Stimulated activated CD4-positive, alpha-beta T cell treated with anti-CD3 and anti-CD28 coated beads, Interleukin-4, amount 100 ng/mL, for 4 hours (primary cell): ENCODE data around the gene HMGXB4.

Experiments used
- DNase-seq, 2 experiments: peaks; one replicate each; pipeline ENCODE4 v3.0.0-alpha.2; 2020

Gene HMGXB4

DNA sequence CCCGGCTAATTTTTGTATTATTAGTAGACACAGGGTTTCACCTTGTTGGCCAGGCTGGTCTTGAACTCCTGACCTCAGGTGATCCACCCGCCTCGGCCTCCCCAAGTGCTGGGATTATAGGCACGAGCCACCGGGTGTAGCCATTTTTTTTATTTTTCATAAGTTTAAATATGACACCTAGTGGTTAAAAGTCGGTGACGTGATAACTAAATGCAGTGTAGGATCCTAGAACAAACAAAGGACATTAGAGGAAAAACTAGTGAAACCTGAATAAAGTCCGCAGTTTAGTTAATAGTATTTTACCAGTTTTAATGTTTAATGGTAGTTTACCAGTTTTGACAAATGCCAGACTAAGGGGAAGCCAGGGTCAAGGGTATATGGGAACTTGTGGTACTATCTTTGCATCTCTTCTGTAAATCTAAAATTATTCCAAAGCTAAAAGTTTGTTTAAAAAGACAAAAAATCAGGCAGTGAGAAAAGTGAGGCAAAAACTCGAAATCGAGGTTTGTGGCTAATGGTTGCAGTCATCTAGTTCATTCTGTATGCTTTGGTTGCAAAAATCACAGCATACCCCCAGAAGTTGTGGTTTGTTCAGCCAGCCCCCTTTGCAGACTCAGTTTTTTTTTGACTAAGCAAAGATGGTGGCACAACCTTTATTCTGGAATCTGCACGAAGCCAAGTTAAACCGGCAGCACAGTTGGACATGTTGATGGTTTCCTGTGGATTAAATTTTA, 72.0 kb downstream of the HMGXB4 start:
- DNase-seq: no peak

DNA sequence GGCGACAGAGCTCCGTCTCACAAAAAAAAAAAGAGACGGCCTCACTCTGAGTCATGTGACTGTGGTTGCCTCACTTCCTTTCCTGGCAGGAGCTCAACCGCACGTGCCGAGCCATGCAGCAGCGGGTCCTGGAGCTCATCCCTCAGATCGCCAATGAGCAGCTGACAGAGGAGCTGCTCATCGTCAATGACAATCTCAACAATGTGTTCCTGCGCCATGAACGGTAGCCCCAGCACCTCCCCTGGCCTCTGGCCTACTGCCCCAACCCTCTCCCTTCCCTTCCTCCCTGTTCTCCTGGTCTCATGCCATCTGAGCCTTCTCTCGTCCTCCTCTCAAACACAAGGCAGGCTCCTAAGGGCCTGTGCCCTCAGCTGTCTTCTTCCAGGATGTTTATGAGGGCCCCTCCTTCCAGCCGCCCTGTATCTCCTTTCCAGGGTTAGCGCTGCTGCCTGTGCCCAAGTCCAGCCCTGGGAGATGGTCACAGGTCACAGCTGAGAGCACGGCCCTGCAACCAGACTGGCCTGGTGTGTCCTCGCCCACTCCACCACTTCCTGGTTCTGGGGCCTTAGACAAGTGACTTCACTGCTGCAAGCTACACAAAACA, 73.1 kb downstream of the HMGXB4 start:
- DNase-seq: peak; percentile 52 to 65

DNA sequence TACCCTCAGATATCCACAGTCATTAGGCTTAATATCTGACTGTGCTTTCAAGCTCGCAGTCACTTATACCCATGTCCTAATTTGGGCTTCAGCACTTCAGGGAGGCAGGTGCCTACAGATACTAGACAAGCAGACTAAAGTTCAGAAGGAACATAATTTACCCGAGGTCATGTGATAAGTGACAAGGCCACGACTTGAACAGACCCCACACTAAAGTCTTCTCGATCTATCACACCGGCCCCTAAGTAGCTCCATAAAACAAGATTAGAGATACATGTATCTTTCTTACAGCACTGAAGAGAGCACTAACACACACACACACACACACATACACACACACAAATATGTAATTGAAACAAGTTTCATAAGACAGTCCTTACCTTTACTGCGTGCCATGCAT, 75.0 kb downstream of the HMGXB4 start:
- DNase-seq: no peak

DNA sequence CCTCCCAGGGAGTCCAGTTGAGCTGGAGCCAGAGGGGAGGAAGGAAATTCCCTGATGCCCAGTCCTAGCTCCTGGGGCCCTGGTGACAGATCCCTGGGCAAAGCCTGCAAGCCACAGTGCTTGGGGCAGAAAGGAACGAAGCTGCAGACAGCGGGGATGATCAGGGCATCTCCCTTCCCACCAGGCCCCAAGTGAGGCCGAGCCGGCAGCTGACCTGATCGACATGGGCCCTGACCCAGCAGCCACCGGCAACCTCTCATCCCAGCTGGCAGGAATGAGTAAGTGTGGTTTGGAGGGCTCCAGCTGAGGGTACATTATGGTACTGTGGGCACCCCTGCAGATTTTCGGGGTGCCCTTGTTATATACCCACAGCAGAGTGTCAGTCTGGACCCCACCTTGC, 75.9 kb downstream of the HMGXB4 start:
- DNase-seq: no peak

DNA sequence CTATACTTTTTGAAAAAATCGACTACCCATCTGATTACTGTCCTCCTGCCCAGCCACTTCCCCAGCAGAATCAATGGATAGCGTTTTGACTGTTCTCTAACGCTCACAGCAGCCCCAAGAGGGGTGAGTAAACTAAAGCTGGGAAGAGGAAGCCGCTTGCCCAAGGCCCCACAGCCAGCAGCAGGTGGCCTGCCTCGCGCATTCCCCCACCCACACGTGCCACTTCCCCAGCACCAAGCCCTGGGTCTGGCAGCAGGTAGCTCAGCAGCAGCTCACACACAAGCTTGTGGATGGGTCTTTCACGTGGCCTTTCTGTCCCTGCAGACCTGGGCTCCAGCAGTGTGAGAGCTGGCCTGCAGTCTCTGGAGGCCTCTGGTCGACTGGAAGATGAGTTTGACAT, 76.7 kb downstream of the HMGXB4 start:
- DNase-seq: peak; percentile 30 to 35

DNA sequence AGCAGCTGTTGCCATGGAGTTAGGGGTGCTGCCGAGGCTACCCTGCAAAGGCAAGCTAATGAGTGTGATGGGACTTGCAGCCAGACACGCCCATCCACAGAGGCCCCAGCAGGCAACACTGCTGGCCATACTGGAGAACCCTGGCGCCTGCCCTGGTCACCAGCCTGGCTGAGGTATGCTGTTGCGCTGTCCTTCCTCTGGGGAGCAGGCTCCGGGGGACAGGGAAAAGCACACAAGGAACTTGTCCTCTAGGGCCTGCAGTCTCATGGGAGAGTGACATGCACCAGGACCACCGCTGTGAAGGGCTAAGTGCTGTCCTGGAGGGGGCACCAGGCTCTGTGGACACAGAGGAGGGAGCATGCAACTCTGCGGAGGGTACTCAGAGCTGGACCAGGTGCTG, 78.2 kb downstream of the HMGXB4 start:
- no peak for DNase-seq

DNA sequence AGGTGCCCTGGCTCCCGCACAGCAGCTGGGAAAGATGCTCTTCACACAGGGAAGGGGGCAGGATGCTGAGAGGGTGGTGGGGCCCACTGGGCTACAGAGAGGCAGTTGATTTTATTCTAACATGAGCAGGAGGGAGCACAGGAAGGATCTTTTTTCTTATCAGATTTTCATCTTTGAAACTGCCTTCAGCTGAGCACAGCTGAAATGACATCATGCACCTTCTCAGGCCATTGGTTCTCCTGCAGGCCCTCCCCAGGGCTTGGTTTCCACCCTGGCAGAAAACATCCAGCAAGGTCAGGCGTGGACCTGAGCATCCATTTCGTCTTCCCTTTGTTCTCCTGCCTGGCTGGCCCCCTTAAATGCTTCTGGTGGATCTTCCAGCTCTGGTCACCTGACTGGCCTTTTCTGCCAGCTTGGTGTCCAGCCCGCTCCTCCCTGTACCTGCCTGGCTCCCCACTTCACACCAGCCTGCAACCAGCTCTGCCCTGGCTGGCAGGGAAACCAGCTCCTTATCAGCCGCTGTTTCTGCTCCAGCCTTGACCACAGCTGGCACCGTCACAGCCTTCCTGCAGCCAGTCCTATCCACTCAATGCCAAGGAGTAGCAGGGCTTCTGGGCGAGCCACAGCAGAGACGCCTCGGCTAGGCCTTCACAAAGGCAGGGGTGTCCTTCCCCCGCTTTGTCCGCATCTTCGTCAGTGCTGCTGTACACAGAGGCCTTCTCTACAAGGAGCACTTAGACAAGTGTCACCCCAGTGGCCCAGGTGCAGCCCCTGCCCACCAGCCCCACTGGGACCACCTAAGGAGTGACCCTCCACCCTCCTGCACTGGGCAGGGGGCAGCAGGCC, 78.9 kb downstream of the HMGXB4 start:
- no peak for DNase-seq

DNA sequence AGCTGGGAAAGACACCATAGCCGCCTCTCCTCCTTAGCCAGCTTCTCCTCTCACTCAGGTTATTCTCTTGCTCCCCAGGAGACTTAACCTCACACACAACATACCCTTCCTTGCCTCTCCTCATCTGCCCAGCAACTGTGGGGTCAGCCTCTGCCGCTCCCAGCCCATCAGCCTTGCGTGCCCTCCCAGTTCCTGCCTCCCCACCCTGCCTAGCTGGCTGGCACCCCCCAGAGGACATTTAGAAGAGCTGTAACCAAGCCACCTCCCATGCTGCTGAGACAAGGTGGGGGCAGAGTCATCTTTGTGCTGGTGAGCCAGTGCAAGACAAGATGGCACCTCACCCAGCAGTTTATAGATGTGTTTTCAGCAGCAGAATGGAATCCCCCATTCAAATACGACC, 80.6 kb downstream of the HMGXB4 start:
- no peak for DNase-seq

DNA sequence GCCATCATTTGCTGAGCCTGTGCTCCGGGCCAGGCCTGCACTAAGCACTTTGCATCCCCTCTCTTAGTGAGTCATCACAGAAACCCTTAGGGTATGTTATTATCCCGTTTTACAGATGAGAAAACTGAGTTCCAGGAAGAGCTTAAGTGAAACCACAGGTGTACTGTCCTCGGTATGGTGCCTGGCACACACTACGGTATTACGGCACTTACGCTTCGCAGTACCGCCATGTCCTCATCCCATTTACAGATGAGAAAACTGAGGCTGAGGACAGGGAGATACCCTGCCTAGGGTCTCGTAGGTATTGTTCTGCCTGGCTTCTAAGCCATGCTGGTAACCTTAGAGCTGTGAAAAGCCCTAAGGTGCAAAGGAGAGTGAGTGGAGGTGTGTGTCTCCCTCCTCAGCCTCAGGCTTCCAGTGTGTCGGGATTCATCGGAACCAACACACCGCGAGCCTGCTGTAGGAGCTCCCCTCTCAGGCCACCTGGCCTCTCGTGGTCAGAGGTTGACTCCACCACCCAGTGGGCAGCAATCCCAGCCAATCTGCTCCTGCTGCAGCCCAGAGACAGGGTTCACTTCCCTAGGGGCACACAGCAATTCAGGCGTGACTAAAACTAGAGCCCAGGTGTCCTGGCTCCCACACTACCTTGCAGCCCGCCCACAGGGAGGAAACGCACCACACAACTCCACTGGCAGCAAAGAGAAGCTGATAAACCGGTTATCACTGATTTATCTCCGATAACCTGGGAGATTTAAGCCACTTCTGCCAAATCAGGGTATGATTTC, 84.0 kb downstream of the HMGXB4 start:
- no peak for DNase-seq

DNA sequence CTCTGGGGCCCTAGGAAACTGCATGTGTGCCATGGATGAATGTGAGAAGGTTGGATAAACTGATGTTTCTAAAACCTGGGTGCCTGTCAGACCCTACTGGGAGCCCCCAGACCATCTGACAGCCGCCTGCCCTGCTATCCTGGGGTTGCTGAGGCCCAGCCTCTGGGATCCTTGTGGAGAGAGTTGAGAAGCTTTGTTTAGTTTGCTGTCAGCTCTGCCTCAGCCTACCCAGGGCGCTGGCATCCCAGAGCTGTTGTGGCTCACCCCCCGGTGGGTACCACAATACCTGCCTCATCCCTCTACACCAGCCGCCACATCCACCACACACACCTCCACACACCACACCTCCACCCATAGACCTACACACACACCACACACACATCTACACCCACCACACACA, 85.1 kb downstream of the HMGXB4 start:
- no peak for DNase-seq

DNA sequence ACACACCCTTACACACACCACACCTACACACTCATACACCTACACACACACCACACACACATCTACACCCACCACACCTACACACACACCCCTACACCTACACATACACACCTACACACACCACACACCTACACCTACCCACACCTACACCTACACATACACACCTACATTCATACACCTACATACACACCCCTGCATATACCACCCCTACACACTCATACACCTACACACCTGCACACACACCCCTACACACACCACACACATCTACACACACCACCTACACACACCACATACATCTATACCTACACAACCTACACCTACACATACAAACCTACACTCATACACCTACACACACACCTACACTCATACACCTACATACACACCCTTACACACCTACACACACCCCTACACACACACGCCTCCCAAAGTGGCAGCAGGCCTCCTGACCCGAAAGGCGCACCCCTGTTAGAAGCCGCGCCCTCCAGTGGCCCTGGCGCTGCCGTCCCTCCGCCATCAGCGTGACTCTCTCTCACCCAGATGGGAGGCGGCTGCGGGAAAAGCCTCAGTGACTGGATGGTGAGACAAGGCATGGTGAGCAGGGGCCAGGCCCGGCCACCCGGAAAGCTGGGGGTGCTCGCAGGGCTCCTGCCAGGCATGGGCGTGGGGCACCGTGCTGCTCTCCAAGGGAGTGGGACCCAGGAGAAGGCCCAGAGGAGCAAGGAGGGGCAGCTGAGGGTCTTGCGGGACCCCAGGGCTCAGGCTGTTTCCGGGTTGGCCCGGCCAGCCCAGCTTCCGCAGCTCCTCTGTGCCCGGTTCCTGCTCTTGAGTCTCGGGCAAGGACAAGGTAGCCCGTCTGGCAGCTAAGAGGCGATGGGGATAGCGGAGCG, 86.6 kb downstream of the HMGXB4 start:
- no peak for DNase-seq

DNA sequence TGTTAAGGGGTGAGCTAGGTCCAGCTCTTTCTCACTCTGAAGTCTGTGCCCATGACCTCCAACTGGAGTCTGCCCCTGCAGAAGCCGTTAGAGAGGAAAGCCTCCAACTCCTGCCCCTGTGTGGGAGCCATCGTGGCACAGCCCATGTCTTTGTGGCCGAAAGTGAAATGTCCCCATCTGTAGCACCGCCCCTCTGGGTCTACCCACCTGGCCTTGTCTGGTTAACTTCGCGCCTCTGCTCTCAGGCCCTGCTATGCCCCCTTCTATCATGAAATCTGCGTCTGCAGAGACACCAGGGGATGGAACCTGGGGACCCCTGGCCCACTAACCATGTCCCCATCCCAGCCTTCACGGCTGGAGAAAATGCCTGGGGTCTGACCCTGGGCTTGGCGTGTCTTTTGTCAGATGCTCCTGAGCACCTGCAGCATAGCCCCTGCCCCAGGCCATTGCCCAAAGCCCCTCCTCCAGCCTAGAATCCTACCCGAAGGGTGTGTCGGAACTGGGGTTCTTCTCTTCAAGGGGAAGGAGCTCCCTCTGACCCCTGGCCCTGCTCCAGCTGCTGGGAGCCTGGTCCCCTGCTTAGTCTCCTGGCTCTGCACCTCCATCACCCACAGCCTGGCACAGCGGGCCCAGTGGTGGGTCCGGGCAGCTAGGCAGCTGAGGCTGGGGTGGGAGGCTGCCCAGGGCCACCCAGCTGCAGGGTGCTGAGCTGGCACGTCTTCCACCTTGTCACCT, 87.8 kb downstream of the HMGXB4 start:
- DNase-seq: no peak
